ENCODE data around the gene SH2D3A.

DNA sequence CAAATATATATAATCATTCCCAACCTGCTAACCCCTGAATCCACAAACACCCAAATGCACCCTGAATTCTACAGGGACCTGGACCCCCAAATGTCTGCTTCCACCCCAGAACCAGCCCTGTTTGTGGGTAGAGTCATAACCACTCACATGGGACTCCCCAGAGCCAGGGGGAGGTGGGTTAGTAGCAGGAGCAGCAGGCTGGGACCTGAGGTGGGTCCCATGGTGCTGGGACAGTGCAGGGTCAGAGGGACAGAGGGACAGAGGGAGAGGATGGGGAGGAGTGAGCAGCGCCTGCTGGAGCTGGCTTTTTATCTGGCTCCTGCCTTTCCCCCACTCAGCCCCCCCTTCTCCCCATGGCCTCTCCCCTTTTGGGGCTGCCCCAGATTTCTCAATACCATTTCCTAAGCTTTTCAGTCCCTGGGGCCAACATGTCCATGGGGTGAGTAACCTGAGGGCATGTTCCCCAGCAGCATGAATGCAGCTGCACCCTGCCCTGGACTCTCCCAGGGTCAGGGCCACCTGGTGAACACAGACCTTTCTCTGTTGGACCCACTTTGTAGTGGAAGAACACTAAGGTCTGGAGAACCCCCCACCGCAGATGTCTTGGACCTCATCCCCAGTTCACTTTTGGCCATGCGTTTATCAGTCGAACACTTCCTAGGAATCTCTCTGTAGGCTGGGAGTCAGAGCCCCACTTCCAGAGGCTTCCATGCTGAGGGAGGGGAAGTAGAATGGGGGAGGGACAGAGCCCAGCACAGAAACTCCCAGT, 46.7 kb downstream of the SH2D3A start, which contains the start of gene C3:
- TF ChIP-seq EZH2phosphoT487 (IDR thresholded peaks at IDR 0.05; ENCODE audit: borderline replicate concordance) = no peak
- TF ChIP-seq, protein P1, sequence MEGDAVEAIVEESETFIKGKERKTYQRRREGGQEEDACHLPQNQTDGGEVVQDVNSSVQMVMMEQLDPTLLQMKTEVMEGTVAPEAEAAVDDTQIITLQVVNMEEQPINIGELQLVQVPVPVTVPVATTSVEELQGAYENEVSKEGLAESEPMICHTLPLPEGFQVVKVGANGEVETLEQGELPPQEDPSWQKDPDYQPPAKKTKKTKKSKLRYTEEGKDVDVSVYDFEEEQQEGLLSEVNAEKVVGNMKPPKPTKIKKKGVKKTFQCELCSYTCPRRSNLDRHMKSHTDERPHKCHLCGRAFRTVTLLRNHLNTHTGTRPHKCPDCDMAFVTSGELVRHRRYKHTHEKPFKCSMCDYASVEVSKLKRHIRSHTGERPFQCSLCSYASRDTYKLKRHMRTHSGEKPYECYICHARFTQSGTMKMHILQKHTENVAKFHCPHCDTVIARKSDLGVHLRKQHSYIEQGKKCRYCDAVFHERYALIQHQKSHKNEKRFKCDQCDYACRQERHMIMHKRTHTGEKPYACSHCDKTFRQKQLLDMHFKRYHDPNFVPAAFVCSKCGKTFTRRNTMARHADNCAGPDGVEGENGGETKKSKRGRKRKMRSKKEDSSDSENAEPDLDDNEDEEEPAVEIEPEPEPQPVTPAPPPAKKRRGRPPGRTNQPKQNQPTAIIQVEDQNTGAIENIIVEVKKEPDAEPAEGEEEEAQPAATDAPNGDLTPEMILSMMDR (conservative IDR thresholded peaks at IDR 0.05; ENCODE audit: low read length) = no peak
